Stimulated activated CD4-positive, alpha-beta T cell treated with anti-CD3 and anti-CD28 coated beads, Interleukin-12 subunit alpha, Interleukin-12 subunit beta, amount 100 ng/mL, for 4 hours (primary cell): Measurements from ENCODE around the gene PAM.

Experiments
- DNase-seq: peaks from one replicate; pipeline ENCODE4 v3.0.0-alpha.2; 2020

Gene PAM

DNA sequence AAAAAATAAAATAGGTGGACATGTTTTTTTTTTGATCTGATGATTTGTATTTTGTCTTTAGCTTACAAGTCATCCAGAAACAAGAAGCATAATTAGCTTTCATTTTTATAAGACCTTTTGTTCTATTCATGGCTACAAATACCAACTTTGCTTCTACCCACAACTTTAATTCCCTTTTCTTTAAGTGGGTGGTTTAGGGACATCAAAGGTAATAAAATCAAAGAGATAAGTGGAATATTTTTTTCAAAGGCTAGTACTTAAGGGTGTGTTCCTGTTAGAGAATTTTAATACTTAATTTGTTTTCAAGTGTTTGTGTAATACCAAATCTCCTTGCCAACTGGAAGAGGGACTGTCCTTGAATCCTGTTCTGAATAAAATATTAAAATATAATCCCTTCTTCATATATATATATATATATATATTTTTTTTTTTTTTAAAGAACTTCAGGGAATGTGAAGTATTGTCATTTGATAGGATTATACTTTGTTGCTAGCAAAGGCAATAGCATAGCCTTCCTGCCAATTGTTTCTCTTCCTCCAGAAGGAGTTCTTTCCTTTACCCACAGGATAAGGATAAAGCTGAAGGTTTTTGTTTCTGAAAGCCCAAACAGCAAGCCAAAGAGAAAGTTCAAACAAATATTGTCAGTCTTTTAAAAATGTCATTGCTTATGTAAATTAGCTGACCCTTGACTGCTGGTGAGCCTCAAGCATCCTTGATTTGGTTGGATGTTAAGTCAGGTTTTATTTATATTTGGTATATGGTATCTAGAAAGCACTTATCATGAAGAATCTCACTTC is 108.9 kb downstream of the PAM start:
- DNase-seq = no peak

DNA sequence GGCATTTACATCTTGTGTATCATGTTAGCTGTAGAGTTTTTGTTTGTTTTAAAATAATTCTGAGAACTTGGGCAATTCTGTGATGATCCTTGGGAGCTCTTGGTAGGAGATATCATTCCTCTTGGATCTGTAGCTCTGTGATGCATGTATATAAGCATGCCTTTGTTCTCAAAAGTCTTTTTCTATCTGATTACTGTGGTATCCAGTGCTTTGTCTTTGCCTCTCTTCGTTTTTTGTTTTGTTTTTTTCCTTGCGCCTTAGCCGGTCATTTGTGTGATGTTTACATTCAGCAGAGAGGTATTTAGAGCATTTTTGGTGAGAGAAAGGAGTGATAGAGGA is 110.0 kb downstream of the PAM start:
- DNase-seq = no peak

GRCh38 chr5:102865510-102866236 is 110.6 kb downstream of the PAM start:
- DNase-seq = peak; percentile 22

DNA sequence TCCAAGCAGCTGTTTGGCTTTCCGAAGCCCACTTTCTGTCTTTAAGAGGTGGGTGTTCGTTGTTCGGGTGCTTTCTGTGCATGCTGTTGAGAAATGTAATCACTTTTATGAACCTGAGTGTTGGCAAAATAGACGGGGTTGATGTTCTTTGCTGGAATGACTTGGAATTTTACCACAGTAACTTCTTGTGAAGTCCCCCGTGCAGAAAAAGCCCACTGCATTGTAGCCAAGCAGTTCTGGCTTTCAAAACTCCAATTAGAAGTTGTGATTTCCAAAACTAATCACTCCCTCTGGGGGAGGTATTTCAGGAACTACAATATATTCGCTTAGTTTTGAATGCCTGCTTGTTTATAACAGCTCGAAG is 111.1 kb downstream of the PAM start:
- DNase-seq = no peak

DNA sequence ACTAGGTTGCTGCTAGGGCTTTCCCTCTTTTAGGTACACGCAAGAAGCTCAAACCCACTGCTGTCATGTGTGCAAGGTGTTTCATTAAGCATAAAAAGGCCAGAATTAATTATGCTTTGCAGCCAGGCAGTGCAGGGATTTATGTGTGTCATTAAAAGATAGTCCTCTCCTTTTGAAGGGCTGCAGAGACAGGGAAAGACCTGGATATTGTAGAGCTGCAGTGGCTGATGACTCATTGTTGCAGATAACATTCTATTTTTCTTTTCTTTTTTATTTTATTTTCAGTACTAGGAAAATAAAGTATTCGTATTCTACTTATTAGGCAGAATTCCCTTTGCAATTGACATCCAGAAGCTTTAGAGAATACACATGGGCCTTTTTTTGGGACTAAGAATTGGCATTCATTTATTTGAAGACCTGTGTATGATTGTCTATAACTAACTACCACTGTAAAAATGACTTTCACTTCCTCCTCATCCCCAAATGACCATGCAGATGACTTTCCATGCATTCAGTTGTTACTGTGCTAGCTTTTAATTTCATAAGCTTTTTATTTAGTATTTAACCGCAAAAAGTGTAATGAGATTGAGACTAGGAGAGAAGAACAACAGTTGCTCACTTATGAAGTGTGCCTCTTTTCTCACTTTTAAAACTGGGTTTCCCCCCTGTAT is 113.0 kb downstream of the PAM start:
- no peak for DNase-seq

DNA sequence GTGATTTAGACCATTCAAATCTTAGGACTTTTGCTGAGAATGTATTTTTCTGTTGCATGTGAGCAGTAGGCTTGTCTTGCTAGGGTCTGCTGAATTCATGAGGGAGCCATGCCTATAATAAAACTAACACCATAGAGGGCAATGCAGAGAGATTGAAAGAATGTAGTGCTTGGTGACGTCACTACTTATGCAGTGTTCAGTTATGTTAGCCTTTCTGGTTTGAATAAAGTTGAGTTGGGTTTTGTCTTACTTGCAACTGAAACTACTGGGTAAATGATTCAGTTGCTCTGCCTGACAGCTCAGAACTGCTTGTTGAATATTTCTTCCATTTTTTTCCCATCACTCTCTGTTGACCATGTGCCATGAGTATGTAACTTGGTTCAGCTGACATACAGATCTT is 114.1 kb downstream of the PAM start:
- no peak for DNase-seq

DNA sequence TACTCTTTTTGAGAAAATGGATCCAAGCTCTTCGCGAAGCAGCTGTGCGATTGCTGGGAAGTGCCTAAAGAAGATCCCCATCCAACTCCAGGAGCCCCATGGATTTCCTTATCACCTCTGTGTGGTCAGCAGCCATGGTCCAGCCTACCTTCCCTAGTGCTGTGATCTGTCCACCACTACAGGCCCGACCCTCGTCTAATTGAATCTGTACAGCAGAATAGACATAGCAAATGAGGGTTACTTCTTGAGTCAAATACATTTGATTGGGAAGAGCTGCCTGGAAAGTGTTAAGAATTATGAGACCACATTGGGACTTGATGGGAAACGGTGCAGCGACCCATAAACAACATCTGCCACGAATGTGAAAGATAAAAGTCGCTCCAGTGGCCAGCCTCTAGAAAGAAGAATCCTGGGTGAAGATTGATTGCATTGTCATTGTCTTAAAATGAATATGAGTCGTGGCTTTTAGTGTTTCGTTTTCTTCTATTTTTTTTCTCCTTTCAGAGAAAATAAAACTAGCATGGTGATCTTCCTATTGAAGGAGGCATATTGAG is 118.4 kb downstream of the PAM start:
- no peak for DNase-seq

DNA sequence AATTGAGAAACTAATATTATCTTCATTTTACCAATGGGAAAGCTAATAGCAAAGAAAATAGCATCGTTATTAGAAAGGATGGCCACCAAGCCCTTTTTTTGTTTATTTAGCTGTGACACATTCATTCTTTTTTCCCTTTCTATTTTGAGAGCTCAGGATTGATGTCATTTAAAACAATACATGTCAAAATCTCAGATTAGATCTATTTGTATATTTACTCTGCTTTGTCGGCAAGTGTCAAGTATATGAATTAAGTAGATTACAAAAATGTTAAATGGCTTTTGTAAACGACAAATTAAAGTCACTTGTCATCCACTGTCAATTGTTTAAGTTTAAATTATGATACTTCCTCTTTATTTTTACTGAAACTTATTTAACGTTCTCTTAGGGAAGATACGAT is 118.9 kb downstream of the PAM start:
- DNase-seq = no peak

GRCh38 chr5:102875721-102876123 is 120.6 kb downstream of the PAM start:
- DNase-seq = no peak

DNA sequence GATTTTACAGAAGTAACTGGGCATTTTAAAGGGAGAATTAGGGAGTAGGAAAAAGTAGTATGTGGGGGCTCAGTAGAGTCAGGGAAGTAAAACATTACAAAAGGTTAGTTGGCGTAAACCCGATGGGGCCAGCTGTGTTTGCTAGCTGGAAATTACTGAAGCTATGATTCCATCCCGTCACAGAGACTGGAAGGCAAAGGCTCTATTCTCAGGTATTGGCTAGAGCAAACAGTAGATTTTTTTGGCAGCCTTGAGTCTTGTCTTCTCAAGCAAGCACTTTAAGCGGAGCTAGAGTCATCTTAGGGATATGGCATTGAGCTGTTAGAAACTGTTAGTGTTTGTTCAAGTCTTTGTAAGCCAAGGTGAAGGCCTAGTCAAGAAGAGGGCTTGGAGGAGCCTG is 121.5 kb downstream of the PAM start:
- DNase-seq = no peak

DNA sequence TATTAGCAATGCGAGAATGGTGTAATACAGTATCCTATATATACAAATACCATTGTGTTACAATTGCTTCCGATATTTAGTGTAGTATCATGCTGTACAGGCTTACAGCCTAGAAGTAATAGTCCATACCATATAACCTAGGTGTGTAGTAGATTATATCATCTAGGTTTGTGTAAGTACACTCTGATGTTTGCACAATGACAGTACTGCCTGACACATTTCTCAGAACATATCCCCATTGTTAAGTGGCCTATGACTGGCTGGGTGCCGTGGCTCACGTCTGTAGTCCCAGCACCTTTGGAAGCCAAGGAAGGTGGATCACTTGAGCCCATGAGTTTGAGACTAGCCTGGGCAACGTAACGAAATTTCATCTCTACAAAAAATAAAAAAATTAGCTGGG is 124.6 kb downstream of the PAM start:
- DNase-seq = no peak

- no peak for DNase-seq
Observed at GRCh38 chr5:102886586-102886985, 131.5 kb downstream of the PAM start.

- DNase-seq = no peak
Observed at GRCh38 chr5:102888483-102888882, 133.4 kb downstream of the PAM start.

DNA sequence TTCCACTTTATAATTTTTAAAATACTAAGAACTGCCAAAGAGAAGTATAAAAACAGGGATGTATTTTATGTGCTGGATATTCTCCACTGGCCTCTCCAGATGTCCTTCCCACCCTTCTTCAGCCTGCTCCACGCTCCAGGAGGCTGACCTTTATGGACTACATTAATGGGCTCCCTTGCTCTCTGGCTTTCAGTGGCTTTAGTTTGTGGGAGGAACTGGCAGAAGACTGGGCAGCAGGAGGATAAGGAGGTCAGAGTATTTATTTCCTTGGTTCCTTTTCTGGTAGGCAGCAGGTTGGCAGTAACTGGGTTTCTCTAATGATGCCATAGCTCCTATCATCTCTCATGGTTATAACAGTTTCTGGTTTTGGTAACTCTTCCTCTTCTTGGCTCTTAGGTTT is 133.9 kb downstream of the PAM start:
- DNase-seq = no peak

DNA sequence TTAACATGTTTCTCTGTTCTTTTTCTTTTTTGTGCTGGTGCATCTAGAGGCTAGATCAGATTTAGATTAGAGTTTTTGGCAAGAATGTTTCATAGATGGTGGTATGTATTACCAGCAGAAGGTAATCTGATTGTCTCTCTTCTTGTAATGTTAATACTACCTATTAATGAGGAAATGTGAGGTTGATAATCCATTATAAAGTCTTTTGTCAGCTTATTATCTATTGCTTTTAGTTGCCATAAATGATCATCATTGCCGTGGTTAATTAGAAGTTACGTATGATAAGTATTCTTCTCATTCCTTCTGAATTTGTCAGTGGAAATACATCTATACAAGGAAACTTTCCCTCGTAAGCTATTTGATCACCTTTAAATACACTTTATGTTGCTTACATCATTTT is 135.0 kb downstream of the PAM start:
- no peak for DNase-seq

DNA sequence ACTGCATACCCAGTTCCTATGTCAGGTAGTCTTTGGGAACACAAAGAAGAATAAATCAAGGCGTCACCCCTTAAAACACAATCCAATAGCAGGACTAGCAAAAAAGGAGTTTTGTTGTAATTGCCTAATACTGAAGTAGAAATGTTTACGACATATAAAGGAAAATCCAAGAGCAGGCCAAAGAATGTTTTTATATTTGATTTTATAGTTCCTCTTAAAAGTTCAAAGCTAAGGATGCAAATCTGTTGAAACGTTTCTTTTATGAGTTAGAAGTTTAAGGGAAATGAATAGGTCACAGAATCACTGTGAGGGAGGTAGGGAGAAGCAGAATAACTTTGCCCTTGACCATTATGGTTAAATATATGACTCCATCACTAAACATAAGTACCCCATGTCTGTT is 136.1 kb downstream of the PAM start:
- DNase-seq = no peak

GRCh38 chr5:102893942-102894341 is 138.8 kb downstream of the PAM start:
- DNase-seq = no peak

- DNase-seq = no peak
Observed at GRCh38 chr5:102895234-102895633, 140.1 kb downstream of the PAM start.

DNA sequence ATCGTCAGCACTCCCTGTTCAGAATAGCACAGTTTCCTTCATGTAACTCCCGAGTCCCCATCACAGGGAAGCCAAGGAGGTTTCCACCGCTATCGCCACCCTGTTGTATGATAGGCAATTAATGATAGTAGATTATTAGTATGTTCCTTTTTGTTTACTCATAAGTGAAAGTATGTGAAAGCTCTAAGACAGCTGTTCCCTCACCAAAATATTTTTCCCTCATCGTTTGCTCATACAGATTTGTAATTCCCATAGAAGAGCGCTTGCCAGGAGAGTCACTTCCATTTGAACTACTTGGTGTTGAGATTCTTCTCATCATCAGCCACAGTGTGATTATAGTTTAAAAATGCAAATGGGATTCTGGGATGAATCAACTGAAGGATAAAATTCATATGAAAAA is 140.9 kb downstream of the PAM start:
- DNase-seq = no peak

DNA sequence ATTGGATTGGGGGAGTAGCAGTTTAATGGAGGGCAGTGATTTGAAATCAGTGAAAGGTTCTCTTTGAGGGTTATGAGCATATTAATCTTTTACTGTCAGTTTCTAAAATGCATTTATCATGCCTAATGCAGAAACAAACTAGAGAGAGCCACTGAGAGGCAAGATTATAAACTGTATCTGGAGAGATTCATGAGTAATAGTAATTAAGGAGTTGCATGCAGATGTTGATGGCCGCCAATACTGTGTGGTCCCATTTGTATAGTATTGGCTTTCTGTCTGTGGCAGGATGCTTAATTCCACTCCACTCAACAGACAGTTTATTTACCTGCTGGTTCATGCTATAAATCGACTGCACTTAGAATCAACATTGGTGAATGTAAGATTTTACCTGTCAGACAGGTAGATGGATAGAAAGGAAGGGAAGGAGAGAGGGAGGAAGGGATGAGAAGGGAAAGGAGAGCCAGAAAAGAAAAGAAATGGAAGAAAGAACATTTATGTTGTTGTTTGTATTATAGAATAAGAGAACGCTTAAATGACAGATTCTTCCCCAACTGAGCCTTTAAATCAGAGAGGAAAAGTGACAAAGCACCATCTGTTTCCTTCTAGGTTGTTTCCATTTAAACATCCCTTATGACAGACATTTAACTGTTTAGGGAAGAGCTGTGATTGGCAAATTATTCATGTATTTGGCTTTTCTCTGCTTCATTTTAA is 146.5 kb downstream of the PAM start:
- no peak for DNase-seq

DNA sequence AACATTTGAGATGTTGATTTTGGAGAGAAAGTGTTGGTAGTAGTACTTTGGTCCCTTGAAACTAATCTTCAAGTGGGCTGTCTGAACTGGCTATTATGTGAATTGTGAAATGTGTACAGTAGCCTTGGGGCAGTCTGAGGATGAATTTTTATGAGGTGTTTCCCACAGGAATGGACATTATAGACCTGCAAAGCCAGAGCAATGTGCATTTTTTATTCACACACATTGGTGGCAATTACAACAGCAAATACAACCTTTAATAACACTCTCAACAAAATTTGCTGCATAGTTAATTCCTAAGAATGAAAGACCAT is 147.0 kb downstream of the PAM start:
- DNase-seq = no peak

DNA sequence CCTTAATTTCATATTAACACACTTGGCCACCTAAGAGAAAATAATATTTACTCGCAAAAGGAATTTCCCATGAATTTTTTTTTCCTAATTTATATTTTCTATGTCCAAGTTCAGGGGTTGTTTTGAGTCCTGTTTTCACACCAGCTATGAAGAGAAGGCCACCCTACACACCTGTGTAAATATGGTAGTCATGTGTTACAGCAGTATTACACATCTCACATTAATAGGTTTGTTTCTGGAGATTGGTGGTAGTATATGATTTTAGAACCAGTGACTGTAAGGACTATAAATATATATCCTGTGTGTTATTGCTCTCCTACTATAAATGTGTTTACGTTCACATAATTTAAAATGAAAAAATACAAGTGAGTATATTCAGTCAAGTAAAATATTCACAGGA is 147.5 kb downstream of the PAM start:
- DNase-seq = no peak

- no peak for DNase-seq
Observed at GRCh38 chr5:102903074-102903871, 148.2 kb downstream of the PAM start.
